H1 (cell line): ENCODE data around the gene GALNTL6. TPM values are rescaled to one million over a fixed set of nuclear protein-coding genes. Genes with fewer than 3 reads are reported as not detected.

ENCODE experiments used
- CBX5 ChIP-seq: fragments of 300-800, 300-1000 bp; sonication (generic); IDR thresholded peaks from 2 replicates; pipeline ENCODE4 v1.7.1; 2016; ENCODE audit warnings: antibody characterized with exemption, low read length, low read depth
- CTBP2 ChIP-seq: IDR thresholded peaks from 2 replicates; pipeline ENCODE4 v1.7.0; 2011; ENCODE audit warnings: borderline replicate concordance, mild to moderate bottlenecking, moderate library complexity, mixed read lengths, low read length; ENCODE audit not compliant: insufficient read depth, insufficient read length
- EP300 ChIP-seq, 2 experiments: IDR thresholded peaks; 1 replicate in 1 of 2; 2 replicates in 1 of 2; pipeline ENCODE4 v1.6.1; 2011 to 2012; ENCODE audit warnings: low read depth in 2 of 2, low read length in 2 of 2, mild to moderate bottlenecking in 2 of 2, borderline replicate concordance in 1 of 2, inconsistent platforms in 1 of 2, moderate library complexity in 1 of 2
- HDAC6 ChIP-seq: IDR thresholded peaks from one replicate; pipeline ENCODE4 v1.7.1; 2012; ENCODE audit warnings: low read depth, mild to moderate bottlenecking, inconsistent platforms, low read length, moderate library complexity
- polyA plus RNA-seq, 7 experiments: library from polyadenylated mRNA; depleted of rRNA in 3 of 7; stranded (reverse) in 5 of 7; unstranded in 2 of 7; fragments of >200 nt in 5 of 7; fragments of 200-250 nt in 2 of 7; gene quantifications; 1 replicate in 5 of 7; 2 replicates in 1 of 7; 4 replicates in 1 of 7; pipeline versions ENCODE4 v1.2.1 to v1.2.3, GENCODE V29; 2011 to 2013; ENCODE audit warnings: missing spikeins in 2 of 7, mixed read lengths in 2 of 7
- total RNA-seq: library from RNA; stranded (reverse); fragmentation: NEBNext Ultra II Directional; extraction: Animal tissue kit (Norgen Biotek cat#: 25700); gene quantifications from 2 replicates; pipeline ENCODE4 v1.2.1, GENCODE V29; 2021

Gene GALNTL6
- total and polyA plus RNA-seq, 2 of the 8 experiments (the other 6 are each of a cell fraction or from before 2014, with no cell fraction given) = 0.03 to 0.32 TPM

- no peak for TF ChIP-seq CTBP2
- TF ChIP-seq EP300 (IDR thresholded peaks at IDR 0.05; ENCODE audit: borderline replicate concordance in 1 of 2, low read depth in 2 of 2, low read length in 2 of 2) = no peak
- no peak for TF ChIP-seq HDAC6
- TF ChIP-seq CBX5 = no peak
Observed at GRCh38 chr4:172946503-172946902, 1133.3 kb downstream of the GALNTL6 start (continued).
